Stomach (tissue), 4 donors: ENCODE measurements around the gene TP53.

Experiments used
- CTCF ChIP-seq, 7 experiments: fragments of 450-650 bp in 4 of 7; fragments of 200-600 bp in 3 of 7; sonication (generic) in 3 of 7; IDR thresholded peaks; one replicate each; pipeline ENCODE4 v1.5.1; 2016 to 2019; ENCODE audit warnings: antibody characterized with exemption in 7 of 7, control low read depth in 2 of 7, mild to moderate bottlenecking in 1 of 7
- EP300 ChIP-seq: sonication (generic); formaldehyde crosslinking; IDR thresholded peaks from one replicate; pipeline ENCODE4 v1.6.1; 2017; ENCODE audit warnings: antibody characterized with exemption
- POLR2A ChIP-seq, 4 donors: fragments of 450-650 bp; IDR thresholded peaks; one replicate each; pipeline ENCODE4 v1.6.1; 2016; ENCODE audit warnings: antibody characterized with exemption in 4 of 4, control low read depth in 2 of 4, mild to moderate bottlenecking in 1 of 4, moderate library complexity in 1 of 4
- POLR2AphosphoS5 ChIP-seq, 3 donors: sonication (generic); formaldehyde crosslinking; IDR thresholded peaks; one replicate each; pipeline ENCODE4 v1.6.1; 2016; ENCODE audit warnings: antibody characterized with exemption in 3 of 3

- no peak for TF ChIP-seq CTCF (IDR thresholded peaks at IDR 0.05)
- no peak for TF ChIP-seq POLR2AphosphoS5 (IDR thresholded peaks at IDR 0.05)
- TF ChIP-seq POLR2A (IDR thresholded peaks at IDR 0.05) = no peak
- no peak for TF ChIP-seq EP300
These were observed 21.7 kb upstream of the TP53 start for GRCh38 chr17:7709031-7709430.
